ENCODE results near the gene JADE1.

- no peak for TF ChIP-seq CTCF (IDR thresholded peaks at IDR 0.05)
- TF ChIP-seq POLR2A (IDR thresholded peaks at IDR 0.05), result no peak
Observed at GRCh38 chr4:128818442-128818841, 8.9 kb downstream of the JADE1 start.
